Measurements from ENCODE around the gene OR5AR1. TPM values are rescaled to one million over a fixed set of nuclear protein-coding genes. Genes with fewer than 3 reads are reported as not detected.

OR5AR1 gene
- total RNA-seq, 1 experiment from 2014 or later: not detected

GRCh38 chr11:56706486-56706885 lies 43.0 kb downstream of the OR5AR1 start:
- no peaks in the 10 kb centered on the region for H3K4me1 Mint-ChIP-seq (ENCODE audit: insufficient read depth, unreplicated experiment)
- no TSS peak for BruUV-seq (replicated peaks)
- intact Hi-C loops (cut with micrococcal nuclease): loop anchor here (10.0 kb wide), 1 partner anchor 82 kb away; no protein-coding TSS in a partner anchor
- DNase-seq (ENCODE audit: unreplicated experiment): peak; percentile 27
- H3K27ac Mint-ChIP-seq (ENCODE audit: low read depth, unreplicated experiment): no peak overlapping the region
- no peaks in the 10 kb centered on the region for H3K36me3 Mint-ChIP-seq (ENCODE audit: insufficient read depth, unreplicated experiment)
- peaks cover 12% of the 10 kb centered on the region for H3K9me3 Mint-ChIP-seq (ENCODE audit: unreplicated experiment)
- ChIA-PET POLR2A (no interaction called here), CTCF (interaction anchor here (0.6 kb wide), 1 partner anchor 753 kb away, joined by 3 read pairs; no protein-coding TSS in a partner anchor)
- no peak for TF ChIP-seq CTCF (IDR thresholded peaks at IDR 0.05; ENCODE audit: unreplicated experiment)
- H3K4me3 Mint-ChIP-seq (ENCODE audit: unreplicated experiment): no peak overlapping the region
- H3K27me3 Mint-ChIP-seq (ENCODE audit: insufficient read depth, unreplicated experiment): no peaks in the 10 kb centered on the region

DNA sequence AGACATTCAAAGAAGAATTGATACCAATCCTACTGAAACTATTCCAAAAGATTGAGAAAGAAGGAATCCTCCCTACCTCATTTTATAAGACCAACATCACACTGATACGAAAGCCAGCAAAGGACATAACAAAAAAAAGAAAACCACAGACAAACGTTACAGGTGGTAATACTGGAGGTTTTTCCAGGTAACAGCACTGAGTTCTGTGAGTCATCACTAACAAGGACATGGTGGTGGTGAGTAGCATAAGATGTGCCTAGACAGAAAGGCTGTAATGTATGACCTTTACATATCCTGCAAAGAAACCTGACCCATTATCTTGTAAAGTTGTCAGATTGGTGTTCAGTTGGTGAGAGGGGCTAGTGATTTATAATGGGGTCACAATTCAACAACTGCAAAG lies 50.7 kb downstream of the OR5AR1 start:
- Mint-ChIP-seq H3K27ac (ENCODE audit: low read depth, unreplicated experiment) (no peak overlapping the region), H3K9me3 (ENCODE audit: unreplicated experiment) (peaks cover 14% of the 10 kb centered on the region), H3K36me3 (ENCODE audit: insufficient read depth, unreplicated experiment) (no peaks in the 10 kb centered on the region), H3K27me3 (ENCODE audit: insufficient read depth, unreplicated experiment) (no peaks in the 10 kb centered on the region), H3K4me1 (ENCODE audit: insufficient read depth, unreplicated experiment) (no peaks in the 10 kb centered on the region), H3K4me3 (ENCODE audit: unreplicated experiment) (no peak overlapping the region)
- CTCF ChIA-PET: no interaction called here
- POLR2A ChIA-PET: interaction anchor here (0.7 kb wide), 1 partner anchor 301 kb away, joined by 3 read pairs; no protein-coding TSS in a partner anchor
- DNase-seq (ENCODE audit: unreplicated experiment): peak; percentile 9
- no peak for TF ChIP-seq CTCF (IDR thresholded peaks at IDR 0.05; ENCODE audit: unreplicated experiment)
- BruUV-seq (replicated peaks): no TSS peak
- intact Hi-C loops (cut with micrococcal nuclease): no loop called here

Other genes starting within 250 kb of the OR5AR1 start
- gene OR5M3, start 190.3 kb upstream of the OR5AR1 start, total RNA-seq (2022): not detected in 2 replicates
- not detected in 2 replicates for gene OR5M8, start 172.3 kb upstream of the OR5AR1 start, total RNA-seq (2022)
- gene OR5M11, start 120.4 kb upstream of the OR5AR1 start, total RNA-seq (2022): not detected in 2 replicates
- not detected in 2 replicates for gene OR5M10, start 86.0 kb upstream of the OR5AR1 start, total RNA-seq (2022)
- gene OR5M1, start 48.8 kb upstream of the OR5AR1 start, total RNA-seq (2022): not detected in 2 replicates
- gene OR5AP2, start 21.2 kb upstream of the OR5AR1 start, total RNA-seq (2022): not detected in 2 replicates
- not detected in 2 replicates for gene OR9G1, start 35.4 kb downstream of the OR5AR1 start, total RNA-seq (2022)
- gene OR9G4, start 85.0 kb downstream of the OR5AR1 start, total RNA-seq (2022): not detected in 2 replicates